Activated CD8-positive, alpha-beta memory T cell treated with anti-CD3 and anti-CD28 coated beads, Interleukin-2, amount 50 U/mL, for 24 hours (primary cell): ENCODE measurements around the gene CYB561D1.
"Not testable (repeated sequence)": the region's sequence is repeated elsewhere in the genome, so short reads cannot be mapped to it uniquely, and the experiment has no call there.

Experiments
- DNase-seq: peaks from one replicate; pipeline ENCODE4 v3.0.0-alpha.2; 2020; ENCODE audit errors: extremely low read depth

The CYB561D1 gene, protein sequence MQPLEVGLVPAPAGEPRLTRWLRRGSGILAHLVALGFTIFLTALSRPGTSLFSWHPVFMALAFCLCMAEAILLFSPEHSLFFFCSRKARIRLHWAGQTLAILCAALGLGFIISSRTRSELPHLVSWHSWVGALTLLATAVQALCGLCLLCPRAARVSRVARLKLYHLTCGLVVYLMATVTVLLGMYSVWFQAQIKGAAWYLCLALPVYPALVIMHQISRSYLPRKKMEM

DNA sequence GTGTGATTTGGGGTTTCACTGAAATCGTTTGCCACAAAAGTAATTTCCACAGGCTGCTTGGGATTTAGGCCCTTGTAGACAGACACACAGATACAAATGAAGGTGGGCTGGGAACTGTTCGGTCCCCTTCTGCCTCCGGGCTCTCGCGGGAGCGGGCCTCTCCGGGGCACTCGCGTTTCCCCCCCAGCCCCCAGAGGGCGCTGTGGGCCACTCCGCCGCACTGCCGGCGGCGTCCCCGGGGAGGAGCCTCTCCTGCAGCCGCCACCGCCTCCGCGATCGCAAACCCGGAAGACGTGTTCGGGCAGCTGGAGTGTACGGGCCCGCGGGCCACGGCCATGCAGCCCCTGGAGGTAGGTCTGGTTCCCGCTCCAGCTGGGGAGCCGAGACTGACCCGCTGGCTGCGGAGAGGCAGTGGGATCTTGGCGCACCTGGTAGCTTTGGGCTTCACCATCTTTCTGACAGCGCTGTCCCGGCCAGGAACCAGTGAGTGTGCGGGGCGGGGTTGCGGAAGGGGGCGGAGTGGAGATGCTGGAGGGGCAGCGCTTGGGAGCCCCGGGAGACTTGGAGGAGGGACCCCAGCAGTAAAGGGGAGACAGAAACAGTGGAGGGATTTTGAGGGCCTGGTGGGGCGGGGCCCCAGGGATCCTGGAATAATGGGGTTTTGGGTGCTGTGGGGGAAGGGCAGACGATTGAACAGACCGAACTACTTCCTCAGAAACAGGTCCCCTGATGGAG is at the start of gene CYB561D1:
CYB561D1 (plus strand) TSS at position 290 of the 735 bp plus-strand sequence; CDS start at position 336, 46 bp downstream.
- DNase-seq: peak; percentile 71

DNA sequence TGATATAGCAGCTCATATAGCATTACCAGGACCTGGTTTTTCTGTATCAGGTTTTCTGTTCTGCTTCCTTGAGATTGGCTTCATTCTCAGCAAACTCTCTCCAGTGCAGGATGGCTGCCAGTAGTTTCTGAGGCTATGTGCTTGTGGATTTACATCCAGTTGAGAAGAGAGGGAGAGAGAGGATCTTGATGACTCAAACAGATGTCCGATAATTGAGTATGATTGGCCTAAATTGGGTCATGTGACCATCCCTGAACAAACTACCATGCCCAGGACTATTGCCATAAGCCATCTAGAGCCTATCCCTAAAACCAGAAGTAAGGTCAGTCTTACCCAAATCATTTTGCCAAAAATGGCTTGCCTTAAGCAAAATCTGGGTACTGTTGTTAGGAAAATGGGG is 49.5 kb upstream of the CYB561D1 start:
- DNase-seq: no peak

DNA sequence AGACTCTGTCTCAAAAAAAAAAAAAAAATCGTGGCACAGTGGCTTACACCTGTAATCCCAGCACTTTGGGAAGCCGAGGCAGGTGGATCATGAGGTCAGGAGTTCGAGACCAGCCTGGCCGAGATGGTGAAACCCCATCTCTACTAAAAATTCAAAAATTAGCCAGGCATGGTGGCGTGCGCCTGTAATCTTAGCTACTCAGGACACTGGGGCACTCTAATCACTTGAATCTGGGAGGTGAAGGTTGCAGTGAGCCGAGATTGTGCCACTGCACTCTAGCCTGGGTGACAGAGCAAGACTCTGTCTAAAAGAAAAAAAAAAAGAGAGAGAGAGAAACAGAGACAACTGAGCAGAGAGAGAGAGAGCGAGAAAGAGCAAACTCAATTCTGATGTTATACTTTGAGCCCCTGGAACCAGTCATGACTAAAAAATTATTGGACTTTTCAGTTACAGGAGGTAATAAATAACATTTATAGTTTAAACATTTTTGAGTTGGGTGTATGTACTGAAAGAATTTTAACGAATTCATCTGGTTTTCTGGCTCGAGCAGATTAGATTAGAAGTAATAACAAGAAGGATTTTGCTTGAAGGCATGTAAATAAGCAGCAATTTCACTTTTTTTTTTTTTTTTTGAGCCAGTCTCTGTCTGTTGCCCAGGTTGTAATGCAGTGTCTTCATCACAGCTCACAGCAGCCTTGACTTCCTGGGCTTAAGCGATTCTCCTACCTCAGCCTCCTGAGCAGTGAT is 47.8 kb upstream of the CYB561D1 start:
- DNase-seq: not testable (repeated sequence)

DNA sequence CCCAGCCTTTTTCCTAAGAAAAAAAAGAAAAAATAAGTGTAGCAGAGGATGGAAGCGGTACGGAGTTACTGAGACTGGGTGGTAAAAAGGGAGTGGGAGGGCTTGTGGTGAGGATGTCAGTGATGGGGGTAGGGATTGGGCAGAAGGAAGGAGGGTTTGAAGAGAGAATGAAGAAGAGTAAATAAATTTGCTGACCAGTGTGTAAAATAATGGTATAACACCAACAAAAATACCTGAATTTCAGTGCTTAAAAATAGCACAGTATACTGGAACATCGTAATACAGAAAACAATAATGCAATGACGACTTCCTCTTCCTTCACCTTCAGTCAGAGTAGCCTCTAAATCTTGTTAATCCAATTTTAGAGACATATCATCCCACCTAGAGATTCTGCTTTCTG is 46.4 kb upstream of the CYB561D1 start:
- DNase-seq: no peak

DNA sequence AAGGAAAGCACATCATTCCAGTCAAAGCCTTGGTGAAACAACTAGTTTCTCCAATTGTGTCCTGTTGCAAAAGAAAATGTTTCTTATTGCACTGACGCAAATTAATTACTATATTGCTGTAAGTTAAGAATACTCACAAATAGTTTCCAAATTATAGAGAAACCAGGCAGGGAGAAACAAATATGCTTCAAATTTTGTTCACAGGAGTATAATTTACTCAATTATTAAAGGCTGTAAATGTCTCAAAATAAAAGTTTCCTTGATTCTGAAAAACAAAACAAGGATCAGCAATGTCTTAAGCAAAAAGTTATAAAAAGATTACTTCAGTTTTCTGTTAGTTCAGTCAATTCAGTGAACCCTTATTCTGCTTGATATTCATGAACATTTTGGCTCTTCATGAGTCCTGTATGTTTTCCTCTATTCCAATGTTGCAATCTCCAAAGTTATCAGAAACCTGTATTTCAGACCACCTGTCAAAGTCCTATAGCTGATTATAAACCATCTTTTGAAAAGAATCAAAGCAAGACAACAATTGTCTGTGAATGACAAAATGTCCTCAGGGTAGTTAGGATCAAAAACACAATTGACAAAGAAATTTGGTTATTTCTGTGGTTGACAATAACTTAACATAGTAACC is 39.3 kb upstream of the CYB561D1 start:
- DNase-seq: no peak

DNA sequence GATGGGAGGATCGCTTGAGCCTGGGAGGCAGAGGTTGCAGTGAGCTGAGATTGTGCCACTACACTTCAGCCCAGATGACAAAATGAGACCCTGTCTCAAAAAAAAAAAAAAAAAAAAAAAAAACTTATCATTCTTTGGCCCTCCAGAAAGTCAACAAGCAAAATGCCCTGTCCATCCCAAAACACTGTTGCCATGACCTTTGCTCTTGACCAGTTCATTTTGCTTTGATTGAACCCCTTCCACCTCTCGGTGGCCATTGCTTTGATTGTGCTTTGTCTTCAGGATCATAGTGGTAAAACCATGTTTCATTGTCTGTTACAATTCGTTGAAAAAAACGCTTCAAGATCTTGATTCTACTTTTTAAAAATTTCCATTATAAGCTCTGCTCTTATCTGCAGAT is 36.1 kb upstream of the CYB561D1 start:
- DNase-seq: no peak

DNA sequence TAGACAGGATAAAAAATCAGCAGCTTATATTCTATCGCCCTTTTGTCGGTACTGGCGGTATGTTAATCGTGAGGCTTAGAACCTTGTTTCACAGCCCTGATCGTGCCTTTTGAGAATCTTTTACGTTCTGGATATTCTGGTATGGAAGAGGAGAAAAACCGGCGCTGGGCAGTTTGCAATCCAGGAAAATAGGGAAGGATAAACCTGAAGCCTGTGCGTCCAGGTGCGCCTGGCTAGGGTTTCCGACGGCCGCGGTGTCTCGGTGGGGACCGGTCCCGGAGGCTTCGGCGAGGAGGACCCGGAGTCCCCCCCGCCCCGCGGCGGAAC is 27.8 kb upstream of the CYB561D1 start:
- no peak for DNase-seq

DNA sequence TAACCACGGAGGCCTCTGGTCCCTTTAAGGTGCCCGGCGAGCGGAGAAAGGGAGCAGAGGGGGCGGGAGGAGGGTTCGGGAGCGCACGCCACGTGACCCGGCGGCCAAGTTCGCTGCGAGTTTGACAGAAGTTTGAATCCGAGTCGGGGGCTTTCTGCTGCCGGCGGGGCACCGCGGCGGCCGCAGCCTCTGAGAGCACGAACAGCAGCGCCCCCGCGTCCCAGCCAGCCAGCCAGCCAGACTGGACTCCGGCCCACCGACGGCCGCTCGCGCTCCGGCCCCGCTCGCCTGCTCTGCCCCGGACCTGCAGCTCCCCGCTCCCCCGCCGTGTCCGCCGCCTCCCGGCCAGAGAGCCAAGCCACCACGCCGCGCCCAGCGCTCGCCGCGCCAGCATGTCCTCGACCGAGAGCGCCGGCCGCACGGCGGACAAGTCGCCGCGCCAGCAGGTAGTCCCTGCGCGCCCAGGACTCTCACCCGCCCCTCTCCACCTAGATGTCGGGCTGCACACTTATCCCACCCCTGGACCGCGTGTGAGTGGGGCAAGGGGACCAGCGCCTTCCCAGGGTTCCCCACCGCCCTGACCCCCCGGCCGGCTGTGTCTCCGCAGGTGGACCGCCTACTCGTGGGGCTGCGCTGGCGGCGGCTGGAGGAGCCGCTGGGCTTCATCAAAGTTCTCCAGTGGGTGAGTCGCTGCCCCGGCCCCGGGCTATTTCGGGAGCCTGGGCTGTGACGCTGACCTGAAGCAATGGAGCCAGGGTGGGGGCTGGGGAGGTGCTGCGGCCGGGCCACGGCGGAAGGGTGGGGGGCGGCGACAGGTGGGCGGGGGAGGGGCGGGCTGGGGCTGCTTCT is 27.2 kb upstream of the CYB561D1 start, which contains the start of gene SYPL2:
SYPL2 (plus strand) TSS at position 95 of the 849 bp plus-strand sequence; CDS start at position 393, 298 bp downstream.
- no peak for DNase-seq

DNA sequence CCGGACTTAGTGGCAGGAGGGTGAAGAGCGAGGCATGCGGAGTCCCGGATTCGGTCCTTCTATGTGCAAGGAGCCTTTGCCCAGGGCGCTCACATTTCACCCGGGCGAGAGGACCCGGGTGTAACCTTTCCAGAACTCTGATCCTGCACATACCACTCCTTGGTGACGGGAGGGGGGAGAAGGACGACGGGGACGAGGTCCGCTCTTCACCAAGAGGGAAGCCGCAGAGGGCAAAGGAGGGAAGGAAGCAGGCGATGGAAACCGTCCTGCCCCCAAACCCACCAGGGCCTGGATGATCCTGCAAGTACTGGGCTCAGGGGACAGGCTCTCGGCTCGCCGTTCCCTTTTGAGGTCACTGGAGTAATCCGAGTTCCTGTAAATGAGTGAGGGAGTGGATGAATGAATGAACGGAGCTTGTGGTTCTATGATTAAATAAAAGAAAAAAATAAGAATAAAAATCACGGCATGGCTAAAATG is 26.6 kb upstream of the CYB561D1 start:
- no peak for DNase-seq

DNA sequence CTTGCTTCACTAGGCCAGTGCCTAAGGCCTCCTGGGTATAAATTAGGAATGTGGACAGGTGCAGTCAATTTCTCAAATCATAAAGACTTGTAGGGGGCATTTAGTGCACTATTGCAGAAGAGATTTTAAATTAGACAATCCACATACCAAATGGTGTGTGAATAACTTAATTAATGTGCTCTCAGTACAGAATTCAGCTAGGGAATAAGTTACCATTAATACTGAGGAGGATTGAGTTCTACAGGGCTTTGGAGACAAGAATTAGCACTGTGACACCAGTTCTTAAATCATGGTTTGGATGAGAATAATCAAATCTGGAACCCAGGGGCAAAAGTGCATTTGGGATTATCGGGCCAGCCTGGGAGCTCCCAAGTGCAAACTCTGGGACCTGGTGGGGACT is 25.8 kb upstream of the CYB561D1 start:
- no peak for DNase-seq

DNA sequence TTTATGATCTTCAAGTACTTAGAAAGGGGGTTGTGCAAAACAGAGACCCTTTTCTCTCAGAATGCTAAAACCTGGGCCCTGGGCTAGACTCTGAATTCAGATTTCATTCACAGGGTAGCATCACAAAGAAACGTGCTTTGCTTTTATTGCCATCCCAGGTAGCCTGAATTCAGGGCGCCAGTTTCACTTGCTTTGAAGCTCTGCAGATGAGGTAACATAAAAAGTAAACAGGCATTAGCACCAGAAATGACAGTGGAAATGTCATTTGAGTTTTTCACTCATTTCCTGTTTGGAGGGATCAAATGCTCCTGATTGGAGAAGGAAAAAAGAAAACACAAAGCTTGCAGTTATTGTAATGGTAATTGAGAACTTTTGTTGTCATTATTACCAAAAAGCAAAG is 25.0 kb upstream of the CYB561D1 start:
- DNase-seq: no peak

DNA sequence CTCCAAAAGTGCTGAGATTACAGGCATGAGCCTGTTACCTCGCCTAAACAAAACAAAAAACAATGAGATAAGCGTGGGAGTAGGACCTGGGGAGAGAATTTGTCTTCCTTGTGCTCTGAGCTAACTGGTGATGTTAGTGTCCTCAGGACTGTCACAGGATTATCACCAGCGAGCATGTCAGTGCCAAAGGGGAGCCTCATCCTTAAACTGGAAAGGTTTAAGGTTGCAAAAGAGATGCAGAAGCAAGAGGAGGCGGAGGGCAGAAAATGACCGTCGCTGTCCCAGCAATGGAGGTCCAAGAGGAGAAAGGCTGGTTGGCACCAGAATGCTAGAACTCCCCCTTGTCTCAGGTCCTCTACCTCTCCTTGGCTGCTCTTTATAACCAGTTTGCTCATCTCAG is 23.6 kb upstream of the CYB561D1 start:
- DNase-seq: no peak

DNA sequence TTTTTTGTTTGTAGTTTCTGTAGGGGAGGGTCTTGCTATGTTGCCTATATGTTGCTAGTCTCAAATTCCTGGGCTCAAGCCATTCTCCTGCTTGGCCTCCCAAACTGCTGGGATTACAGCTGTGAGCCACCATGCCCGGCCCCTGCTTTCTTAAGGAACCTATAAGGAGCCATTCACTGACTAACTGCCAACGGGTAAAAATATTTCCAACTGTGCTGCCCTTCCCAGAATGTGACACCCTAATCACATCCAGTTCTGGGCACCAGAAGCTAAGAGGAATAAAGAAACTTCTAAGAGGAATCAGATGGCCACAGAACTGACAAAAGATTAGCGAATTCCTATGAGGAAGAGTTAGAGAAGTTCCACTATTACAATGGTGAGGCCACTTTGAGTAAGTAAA is 21.1 kb upstream of the CYB561D1 start:
- DNase-seq: no peak

DNA sequence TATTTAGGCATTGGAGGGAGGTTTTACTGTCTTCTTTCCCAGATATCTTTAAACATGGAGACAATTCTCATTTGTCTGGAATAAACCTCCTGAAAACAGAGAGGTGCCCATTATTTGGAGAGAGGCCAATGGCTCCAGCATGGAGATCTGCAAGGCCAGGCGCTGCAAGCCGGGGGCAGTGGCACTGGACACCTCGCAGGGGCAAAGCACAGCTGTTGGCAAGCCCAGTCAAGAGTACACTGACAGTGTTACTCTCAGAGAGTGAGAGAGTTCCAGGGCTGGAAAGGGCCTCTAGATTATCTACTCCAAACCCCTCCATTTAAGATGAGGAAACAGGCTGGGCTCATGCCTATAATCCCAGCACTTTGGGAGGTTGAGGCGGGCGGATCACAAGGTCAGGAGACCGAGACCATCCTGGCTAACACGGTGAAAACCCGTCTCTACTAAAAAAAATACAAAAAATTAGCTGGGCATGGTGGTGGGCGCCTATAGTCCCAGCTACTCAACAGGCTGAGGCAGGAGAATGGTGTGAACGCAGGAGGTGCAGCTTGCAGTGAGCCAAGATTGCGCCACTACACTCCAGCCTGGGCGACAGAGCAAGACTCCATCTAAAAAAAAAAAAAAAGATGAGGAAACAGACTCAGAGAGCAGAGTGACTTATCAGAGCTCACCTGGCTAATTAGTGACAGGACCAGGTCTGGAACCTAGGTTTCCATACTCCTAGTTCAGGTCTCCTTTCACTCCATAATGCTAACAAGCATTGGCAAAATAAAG is 20.4 kb upstream of the CYB561D1 start:
- DNase-seq: not testable (repeated sequence)

DNA sequence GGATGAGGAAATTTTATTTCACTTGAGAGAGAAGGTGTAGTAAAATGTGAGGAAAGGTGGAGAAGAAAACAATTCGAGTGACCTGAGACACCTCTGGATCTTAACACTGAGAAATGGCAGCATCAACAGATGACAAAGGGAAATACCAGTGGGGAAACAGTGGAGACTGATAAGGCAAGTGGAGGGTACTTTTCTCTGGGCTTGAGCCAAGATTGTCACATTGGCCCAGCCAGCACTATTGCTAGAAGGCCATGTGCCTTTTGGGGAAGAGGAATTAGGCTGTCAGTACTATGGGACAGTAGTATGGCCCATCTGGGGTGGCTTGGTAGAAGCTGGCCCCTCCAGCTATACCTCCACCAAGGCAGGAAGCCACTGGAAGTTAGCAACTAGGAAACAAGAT is 19.2 kb upstream of the CYB561D1 start:
- no peak for DNase-seq

DNA sequence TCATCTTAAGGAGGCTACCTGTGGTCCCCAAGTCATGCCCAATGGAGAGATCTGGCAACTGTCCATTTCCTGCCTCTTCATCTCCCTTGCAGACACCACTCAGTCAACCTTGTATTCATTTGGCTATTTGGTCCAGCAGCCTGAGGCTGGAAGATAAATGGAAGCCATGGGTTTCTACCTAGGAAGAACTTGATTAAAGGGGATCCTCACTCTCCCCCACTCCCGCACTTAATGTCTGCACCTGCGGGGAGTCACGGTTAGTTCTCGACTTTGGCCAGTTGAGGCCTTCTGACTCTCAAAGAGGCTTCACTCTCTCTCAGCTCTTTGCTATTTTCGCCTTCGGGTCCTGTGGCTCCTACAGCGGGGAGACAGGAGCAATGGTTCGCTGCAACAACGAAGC is 18.6 kb upstream of the CYB561D1 start:
- no peak for DNase-seq

DNA sequence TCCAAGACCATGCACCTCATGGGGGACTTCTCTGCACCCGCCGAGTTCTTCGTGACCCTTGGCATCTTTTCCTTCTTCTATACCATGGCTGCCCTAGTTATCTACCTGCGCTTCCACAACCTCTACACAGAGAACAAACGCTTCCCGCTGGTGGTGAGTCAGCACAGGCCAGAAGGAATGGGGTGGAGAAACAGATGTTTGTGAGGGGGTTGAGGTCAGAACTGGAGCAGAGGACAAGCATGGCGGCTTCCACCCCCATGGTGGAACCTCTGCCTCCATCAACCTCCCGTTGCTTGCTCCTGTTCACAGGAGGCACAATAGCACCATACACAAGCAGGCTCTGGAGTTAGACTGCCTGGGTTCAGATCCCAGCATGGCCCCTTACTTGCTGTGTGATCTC is 17.1 kb upstream of the CYB561D1 start:
- no peak for DNase-seq

DNA sequence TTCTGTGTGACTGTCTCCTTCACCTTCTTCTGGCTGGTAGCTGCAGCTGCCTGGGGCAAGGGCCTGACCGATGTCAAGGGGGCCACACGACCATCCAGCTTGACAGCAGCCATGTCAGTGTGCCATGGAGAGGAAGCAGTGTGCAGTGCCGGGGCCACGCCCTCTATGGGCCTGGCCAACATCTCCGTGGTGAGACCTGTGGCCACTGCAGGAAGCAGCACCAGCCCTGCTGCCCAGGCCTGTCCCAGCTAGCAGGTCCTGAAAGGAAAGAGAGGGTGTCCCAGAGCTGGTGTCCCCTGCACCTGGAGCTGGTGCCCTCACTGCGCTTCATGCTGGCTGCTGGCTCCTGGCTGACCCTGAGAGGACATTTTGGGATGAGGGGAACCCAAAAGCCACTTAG is 16.1 kb upstream of the CYB561D1 start:
- DNase-seq: no peak

DNA sequence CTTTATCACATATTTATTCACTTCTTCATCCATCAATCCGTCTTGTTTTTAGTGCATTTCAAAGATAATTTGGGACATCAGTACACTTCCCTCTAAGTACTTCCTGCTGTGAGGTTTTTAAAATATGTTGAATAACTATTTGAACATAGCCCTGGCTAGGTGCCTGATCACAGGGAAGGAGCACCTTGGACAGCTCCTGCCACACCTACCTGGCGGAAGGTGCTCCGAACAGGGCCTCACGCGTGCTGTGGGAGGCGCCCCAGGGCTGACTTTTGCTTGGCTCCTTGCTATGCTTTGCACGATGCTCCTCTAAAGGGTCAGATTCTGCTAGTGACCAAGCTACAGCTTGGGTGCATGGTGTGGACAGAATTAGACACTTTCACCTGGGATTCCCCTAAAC is 15.1 kb upstream of the CYB561D1 start:
- no peak for DNase-seq

DNA sequence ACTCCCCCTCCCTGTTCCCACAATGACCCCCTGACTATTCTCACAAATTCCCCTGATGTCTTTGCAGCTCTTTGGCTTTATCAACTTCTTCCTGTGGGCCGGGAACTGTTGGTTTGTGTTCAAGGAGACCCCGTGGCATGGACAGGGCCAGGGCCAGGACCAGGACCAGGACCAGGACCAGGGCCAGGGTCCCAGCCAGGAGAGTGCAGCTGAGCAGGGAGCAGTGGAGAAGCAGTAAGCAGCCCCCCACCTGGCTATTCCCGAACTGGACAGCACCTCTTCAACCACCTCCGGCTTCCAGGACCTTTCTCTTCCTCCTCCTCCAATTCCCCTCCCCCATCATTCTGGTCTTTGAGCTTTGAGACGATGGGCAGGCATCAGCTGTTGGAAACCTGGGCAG is 14.6 kb upstream of the CYB561D1 start:
- no peak for DNase-seq

DNA sequence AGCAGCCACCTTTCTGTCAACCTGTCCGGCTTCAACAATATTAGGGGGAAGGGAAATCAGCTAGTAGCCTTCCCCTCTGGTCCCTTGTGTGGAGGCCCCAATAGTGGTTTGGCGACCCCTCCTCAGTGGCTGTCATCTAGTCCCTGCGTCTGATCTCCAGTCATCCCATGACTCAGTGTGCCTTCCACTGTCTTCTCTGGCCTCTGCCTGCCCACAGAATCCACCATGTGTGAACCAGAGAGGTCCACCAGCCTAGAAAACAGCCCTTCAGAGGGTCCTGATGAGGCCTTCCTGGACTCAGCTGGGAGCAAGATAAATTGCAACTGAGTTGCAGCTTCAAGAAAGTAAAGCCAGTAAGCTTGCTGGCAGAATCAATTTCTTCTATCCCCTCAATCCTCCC is 14.0 kb upstream of the CYB561D1 start:
- DNase-seq: no peak
